ENCODE results near the gene TPGS1.

DNA sequence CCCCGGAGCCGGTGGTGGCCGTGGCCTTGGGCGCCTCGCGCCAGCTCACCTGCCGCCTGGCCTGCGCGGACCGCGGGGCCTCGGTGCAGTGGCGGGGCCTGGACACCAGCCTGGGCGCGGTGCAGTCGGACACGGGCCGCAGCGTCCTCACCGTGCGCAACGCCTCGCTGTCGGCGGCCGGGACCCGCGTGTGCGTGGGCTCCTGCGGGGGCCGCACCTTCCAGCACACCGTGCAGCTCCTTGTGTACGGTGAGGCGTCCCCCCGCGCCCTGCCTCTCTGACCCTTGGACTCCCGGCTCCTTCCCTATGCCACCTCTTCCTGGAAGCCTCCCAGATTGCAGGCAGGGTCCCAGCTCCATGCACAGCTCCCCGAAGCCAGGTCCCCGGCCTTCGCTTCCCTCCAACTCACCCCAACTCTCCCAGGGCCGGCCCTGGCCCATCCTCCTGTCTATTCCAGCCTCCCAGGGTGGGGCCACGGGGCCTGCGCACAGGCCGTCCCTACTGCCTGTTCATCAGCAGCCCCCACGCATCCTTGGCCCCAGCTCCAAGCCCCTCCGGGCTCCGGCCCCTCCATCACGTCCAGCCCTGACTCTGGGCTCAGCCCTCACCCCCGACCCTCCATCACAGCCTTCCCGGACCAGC lies 9.3 kb upstream of the TPGS1 start:
- no peak for TF ChIP-seq CTCF (IDR thresholded peaks at IDR 0.05 in 8 of 11, conservative IDR thresholded peaks at IDR 0.05 in 3 of 11)
- TF ChIP-seq POLR2AphosphoS5 (IDR thresholded peaks at IDR 0.05) = no peak
